HCT116 (cell line): ENCODE measurements around the gene TSC2. TPM values are rescaled to one million over a fixed set of nuclear protein-coding genes. Genes with fewer than 3 reads are reported as not detected.
A peak's percentile ranks its signal among the peaks of the same experiment; 100 is the strongest.

Source experiments
- ATAC-seq: fragments of 200-7000 bp; cut with Tn5 transposase; 2 replicates; pipeline ENCODE4 v1.9.1; 2020; ENCODE audit warnings: mild to moderate bottlenecking, moderate library complexity
- BruUV-seq: library from RNA; stranded (reverse); fragments of 400-500 nt; replicated peaks from 2 replicates; lab custom pipeline; 2021; lab: Mats Ljungman, UMichigan
- CTCF ChIA-PET: fragments of 300-600 bp; sonication (Branson Sonifier 250); formaldehyde crosslinking; loops from one replicate; lab custom pipeline; 2021; ENCODE audit warnings: antibody characterized with exemption; lab: Charles Lee
- POLR2A ChIA-PET: fragments of 300-600, 350-600 bp; sonication (Branson Sonifier 250); formaldehyde crosslinking; loops from one replicate; lab custom pipeline; 2021; ENCODE audit warnings: antibody characterized with exemption; lab: Charles Lee
- RAD21 ChIA-PET, 2 experiments: fragments of 300-600 bp; sonication (Branson Sonifier 250); formaldehyde crosslinking; loops; one replicate each; lab custom pipeline; 2023; ENCODE audit warnings: low total read pairs in 2 of 2; ENCODE audit not compliant: uncharacterized antibody in 2 of 2, unreplicated experiment in 2 of 2, low non-redundant PET in 1 of 2; lab: Charles Lee
- DNase-seq: peaks from one replicate; pipeline ENCODE4 v3.0.0-alpha.2; 2010; ENCODE audit warnings: low read depth, low spot score
- H2AFZ ChIP-seq: fragments of 200-600 bp; shearing (Covaris generic), sonication (generic); 2 replicates; pipeline ENCODE4 v1.6.1; 2017; ENCODE audit warnings: low read depth, mixed run types, mixed read lengths, antibody characterized with exemption, low read length; ENCODE audit not compliant: poor library complexity, severe bottlenecking
- H3K27ac ChIP-seq: 2 replicates; pipeline ENCODE4 v1.5.1; 2012; ENCODE audit warnings: low read depth, low read length
- H3K27me3 ChIP-seq: fragments of 200-600 bp; sonication (generic); 2 replicates; pipeline ENCODE4 v1.6.1; 2016; ENCODE audit warnings: mixed run types, low read length, mixed read lengths; ENCODE audit not compliant: insufficient read depth
- H3K36me3 ChIP-seq, 2 experiments: fragments of 200-500 bp in 1 of 2; fragments of 200-600 bp in 1 of 2; sonication (Bioruptor generic) in 1 of 2; sonication (generic) in 1 of 2; 2 replicates each; pipeline versions ENCODE4 v1.5.1 to v1.6.1; 2014 to 2016; ENCODE audit warnings: low read length in 2 of 2, inconsistent platforms in 1 of 2, mixed read lengths in 1 of 2, mixed run types in 1 of 2; ENCODE audit not compliant: insufficient read depth in 2 of 2, control insufficient read depth in 1 of 2
- H3K4me1 ChIP-seq, 2 experiments: fragments of 200-600 bp in 1 of 2; sonication (generic) in 1 of 2; 2 replicates each; pipeline versions ENCODE4 v1.5.1 to v1.6.1; 2012 to 2017; ENCODE audit warnings: low read length in 2 of 2, inconsistent platforms in 1 of 2, mild to moderate bottlenecking in 1 of 2, mixed read lengths in 1 of 2, mixed run types in 1 of 2, moderate library complexity in 1 of 2; ENCODE audit not compliant: insufficient read depth in 2 of 2, control insufficient read depth in 1 of 2
- H3K4me2 ChIP-seq: fragments of 200-600 bp; sonication (generic); 2 replicates; pipeline ENCODE4 v1.6.1; 2017; ENCODE audit warnings: mixed run types, low read length, mixed read lengths
- H3K4me3 ChIP-seq, 2 experiments: fragments of 200-600 bp in 1 of 2; sonication (generic) in 1 of 2; replicated peaks in 1 of 2; 2 replicates each; pipeline ENCODE4 v1.5.1; 2011 to 2016; ENCODE audit warnings: low read length in 2 of 2, control low read depth in 1 of 2, low read depth in 1 of 2, mild to moderate bottlenecking in 1 of 2, mixed read lengths in 1 of 2, mixed run types in 1 of 2
- H3K79me2 ChIP-seq: fragments of 200-600 bp; sonication (generic); 2 replicates; pipeline ENCODE4 v1.6.1; 2017; ENCODE audit warnings: mild to moderate bottlenecking, mixed run types, low read length, moderate library complexity, mixed read lengths; ENCODE audit not compliant: insufficient read depth
- H3K9ac ChIP-seq: fragments of 200-600 bp; sonication (generic); 2 replicates; pipeline ENCODE4 v1.6.1; 2016; ENCODE audit warnings: low read length, mixed read lengths
- H3K9me2 ChIP-seq: fragments of 200-600 bp; sonication (generic), shearing (Covaris generic); 2 replicates; pipeline ENCODE4 v1.6.1; 2017; ENCODE audit warnings: mixed run types, mild to moderate bottlenecking, moderate library complexity; ENCODE audit not compliant: insufficient read depth
- H3K9me3 ChIP-seq, 2 experiments: fragments of 200-500 bp in 1 of 2; fragments of 200-600 bp in 1 of 2; sonication (Bioruptor generic) in 1 of 2; sonication (generic) in 1 of 2; 2 replicates each; pipeline ENCODE4 v1.6.1; 2014 to 2017; ENCODE audit warnings: low read length in 2 of 2, mixed read lengths in 2 of 2, inconsistent platforms in 1 of 2, low read depth in 1 of 2, mild to moderate bottlenecking in 1 of 2, mixed run types in 1 of 2, moderate library complexity in 1 of 2; ENCODE audit not compliant: control insufficient read depth in 1 of 2, insufficient read depth in 1 of 2
- H4K20me1 ChIP-seq: fragments of 200-600 bp; sonication (generic), shearing (Covaris generic); 2 replicates; pipeline ENCODE4 v1.6.1; 2017; ENCODE audit warnings: mixed run types, mild to moderate bottlenecking, moderate library complexity; ENCODE audit not compliant: insufficient read depth
- ATF3 ChIP-seq: IDR thresholded peaks from 2 replicates; pipeline ENCODE4 v1.6.1; 2012
- CBX3 ChIP-seq: IDR thresholded peaks from 2 replicates; pipeline ENCODE4 v1.6.1; 2012; ENCODE audit warnings: low read depth
- CEBPB ChIP-seq: IDR thresholded peaks from 2 replicates; pipeline ENCODE4 v1.6.1; 2012; ENCODE audit warnings: low read depth
- CTCF ChIP-seq, 3 experiments: fragments of 200-600 bp in 1 of 3; sonication (generic) in 1 of 3; IDR thresholded peaks in 2 of 3; conservative IDR thresholded peaks in 1 of 3; 2 replicates each; pipeline ENCODE4 v1.5.1; 2012 to 2017; ENCODE audit warnings: low read depth in 2 of 3, low read length in 2 of 3, antibody characterized with exemption in 1 of 3, borderline replicate concordance in 1 of 3, control low read depth in 1 of 3, mild to moderate bottlenecking in 1 of 3, mixed read lengths in 1 of 3, mixed run types in 1 of 3, moderate library complexity in 1 of 3; ENCODE audit not compliant: insufficient read depth in 1 of 3
- EGR1 ChIP-seq: IDR thresholded peaks from 2 replicates; pipeline ENCODE4 v1.6.1; 2012; ENCODE audit warnings: low read depth
- ELF1 ChIP-seq: IDR thresholded peaks from 2 replicates; pipeline ENCODE4 v1.6.1; 2012; ENCODE audit warnings: low read depth, borderline replicate concordance
- EZH2phosphoT487 ChIP-seq: fragments of 200-600 bp; IDR thresholded peaks from 2 replicates; pipeline ENCODE4 v1.6.1; 2018; ENCODE audit warnings: antibody characterized with exemption, borderline replicate concordance
- MAX ChIP-seq: IDR thresholded peaks from 2 replicates; pipeline ENCODE4 v1.6.1; 2012
- POLR2A ChIP-seq: IDR thresholded peaks from 2 replicates; pipeline ENCODE4 v1.7.0; 2011; ENCODE audit warnings: borderline replicate concordance; ENCODE audit not compliant: insufficient read depth, insufficient read length; ENCODE audit errors: extremely low read depth
- POLR2AphosphoS5 ChIP-seq: IDR thresholded peaks from 2 replicates; pipeline ENCODE4 v1.6.1; 2011; ENCODE audit warnings: mild to moderate bottlenecking, low read depth, low read length, moderate library complexity
- REST ChIP-seq: IDR thresholded peaks from 2 replicates; pipeline ENCODE4 v1.6.1; 2012; ENCODE audit warnings: low read depth
- SIN3A ChIP-seq: IDR thresholded peaks from 2 replicates; pipeline ENCODE4 v1.6.1; 2012; ENCODE audit warnings: low read depth
- TCF7L2 ChIP-seq: IDR thresholded peaks from 2 replicates; pipeline ENCODE4 v1.7.0; 2011; ENCODE audit warnings: borderline replicate concordance, inconsistent platforms; ENCODE audit not compliant: insufficient read depth, insufficient read length; ENCODE audit errors: extremely low read depth
- ZBTB33 ChIP-seq: IDR thresholded peaks from 2 replicates; pipeline ENCODE4 v1.6.1; 2011; ENCODE audit warnings: mild to moderate bottlenecking, low read length, moderate library complexity; ENCODE audit not compliant: insufficient replicate concordance; ENCODE audit errors: extremely low read depth
- ZFX ChIP-seq: fragments of 450-650 bp; IDR thresholded peaks from 2 replicates; pipeline ENCODE4 v1.6.1; 2017
- ZNF274 ChIP-seq: fragments of 200-500 bp; sonication (Bioruptor generic); IDR thresholded peaks from 2 replicates; pipeline ENCODE4 v1.6.1; 2014; ENCODE audit warnings: mild to moderate bottlenecking, low read depth, low read length, inconsistent platforms
- intact Hi-C: fragments of 100-400 bp; cut with micrococcal nuclease; formaldehyde crosslinking; loops from 2 replicates; pipeline ENCODE4 v1.10.0; 2022
- total RNA-seq: library from RNA; stranded (reverse); gene quantifications from one replicate; pipeline ENCODE4 v1.2.1, GENCODE V29; 2021; ENCODE audit not compliant: unreplicated experiment

The TSC2 gene
- total RNA-seq, 1 experiment from 2014 or later, result 74.1 TPM

- H3K4me3 ChIP-seq, result no peak overlapping the region; a peak in 1 of 4 replicates
- peak overlapping the region; percentile 88 for H3K27ac ChIP-seq
- H3K79me2 ChIP-seq, result peaks cover 30% of the 10 kb centered on the region; the same call in 1 of the 2 replicates
- intact Hi-C loops, result loop anchor here (10.0 kb wide), 1 partner anchor 231 kb away; the partner anchor contains the start of gene ECI1
- peaks cover 39 to 68% of the 10 kb centered on the region in 2 experiments for H3K4me1 ChIP-seq
- ChIA-PET POLR2A (interaction anchor here (1.0 to 1.6 kb wide), 2 partner anchors 131 kb away, joined by 3 to 4 read pairs; partner anchors contain the start of gene TRAF7), CTCF (interaction anchor here (0.7 to 2.4 kb wide), 6 partner anchors 11 to 127 kb away, joined by 4 to 15 read pairs (median 8); partner anchors contain the start of genes NTHL1 and TSC2), RAD21 (interaction anchor here in 1 of 2 experiments (2.1 kb wide), 1 partner anchor 117 kb away, joined by 12 read pairs; no protein-coding TSS in a partner anchor)
- H3K4me2 ChIP-seq, result peak overlapping the region; percentile 69
- no peaks in the 10 kb centered on the region for H3K9me2 ChIP-seq
- H3K27me3 ChIP-seq, result no peaks in the 10 kb centered on the region
- no peak for ATAC-seq
- H3K9ac ChIP-seq, result no peak overlapping the region; the same call in 1 of the 2 replicates
- no peaks in the 10 kb centered on the region for H3K9me3 ChIP-seq
- H3K36me3 ChIP-seq, result no peaks in the 10 kb centered on the region
- no peak overlapping the region for H2AFZ ChIP-seq
- DNase-seq, result no peak
- no peak for TF ChIP-seq ELF1
- TF ChIP-seq POLR2A, result no peak
- TF ChIP-seq ATF3, result no peak
- no peak for TF ChIP-seq ZBTB33
- TF ChIP-seq ZFX, result no peak
- no peak for TF ChIP-seq CEBPB
- no peak for TF ChIP-seq EZH2phosphoT487
- no peak for TF ChIP-seq SIN3A
- no peak for TF ChIP-seq POLR2AphosphoS5
- no peak for TF ChIP-seq MAX
- no peak for TF ChIP-seq ZNF274
- no peak for TF ChIP-seq TCF7L2
- TF ChIP-seq REST, result no peak
- no peak for TF ChIP-seq CTCF (IDR thresholded peaks at IDR 0.05 in 2 of 3, conservative IDR thresholded peaks at IDR 0.05 in 1 of 3; ENCODE audit: borderline replicate concordance in 1 of 3, insufficient read depth in 1 of 3, low read depth in 2 of 3, low read length in 2 of 3)
- no peak for TF ChIP-seq EGR1
- TF ChIP-seq CBX3, result no peak
- no peaks in the 10 kb centered on the region for H4K20me1 ChIP-seq
- no TSS peak for BruUV-seq
These were observed 23.8 kb upstream of the TSC2 start for GRCh38 chr16:2024032-2024420.
